ENCODE data around the gene TP53BP1. TPM values are rescaled to one million over a fixed set of nuclear protein-coding genes. Genes with fewer than 3 reads are reported as not detected.

Gene TP53BP1
- total RNA-seq, 1 experiment from 2014 or later, result 54.1 TPM

- POLR2A ChIA-PET, result no interaction called here
- RAD21 ChIA-PET (ENCODE audit: low non-redundant PET in 1 of 2, low total read pairs in 2 of 2, uncharacterized antibody in 2 of 2, unreplicated experiment in 2 of 2), result no interaction called here
Observed at GRCh38 chr15:43434446-43434845, 58.5 kb downstream of the TP53BP1 start.

DNA sequence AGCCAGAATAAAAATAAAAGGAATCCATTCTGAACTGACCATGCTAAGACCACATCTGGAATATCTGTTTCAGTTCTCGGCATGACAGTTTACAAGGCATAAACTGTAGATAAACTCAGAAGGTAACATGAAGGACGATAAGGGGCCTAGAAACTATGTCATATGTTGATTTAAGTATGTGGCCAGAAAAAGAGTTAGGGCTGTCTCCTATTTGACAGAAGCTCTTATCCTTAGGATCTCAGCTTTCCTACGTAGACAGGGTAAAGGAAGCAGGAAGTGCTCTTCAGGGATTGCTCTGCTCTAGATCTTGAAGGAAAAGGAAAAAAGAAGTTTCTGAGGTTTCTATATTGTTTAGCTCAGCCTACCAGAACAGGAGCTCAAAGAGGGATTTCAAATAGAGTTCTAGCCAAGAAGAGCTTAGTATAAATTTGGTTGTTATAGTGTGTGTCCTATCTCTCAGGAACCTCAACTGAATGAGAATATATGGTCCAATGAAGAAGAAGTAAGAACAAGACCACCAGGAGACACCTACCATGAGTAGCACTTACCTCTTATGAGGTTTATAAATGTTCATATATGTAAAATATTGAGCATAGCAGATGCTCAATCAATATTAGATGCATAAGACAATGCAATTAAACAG, 59.2 kb downstream of the TP53BP1 start:
- no peak overlapping the region for H3K4me3 ChIP-seq (replicated peaks in 1 of 2; ENCODE audit: low read depth in 1 of 2, low read length in 2 of 2)
- H3K4me2 ChIP-seq (ENCODE audit: low read length), result no peak overlapping the region
- no peaks in the 10 kb centered on the region for H3K9me2 ChIP-seq (ENCODE audit: insufficient read depth)
- H3K4me1 ChIP-seq (ENCODE audit: control insufficient read depth in 1 of 2, insufficient read depth in 2 of 2, low read length in 2 of 2), result no peaks in the 10 kb centered on the region
- H3K79me2 ChIP-seq (ENCODE audit: insufficient read depth, low read length), result no peaks in the 10 kb centered on the region
- no peaks in the 10 kb centered on the region for H4K20me1 ChIP-seq (ENCODE audit: insufficient read depth)
- H2AFZ ChIP-seq (ENCODE audit: low read depth, low read length, poor library complexity, severe bottlenecking), result no peak overlapping the region
- TF ChIP-seq POLR2A (IDR thresholded peaks at IDR 0.05; ENCODE audit: borderline replicate concordance, extremely low read depth, insufficient read depth, insufficient read length) (no peak), SIN3A (IDR thresholded peaks at IDR 0.05; ENCODE audit: low read depth) (no peak), CBX3 (IDR thresholded peaks at IDR 0.05; ENCODE audit: low read depth) (no peak), EGR1 (IDR thresholded peaks at IDR 0.05; ENCODE audit: low read depth) (no peak), ZNF274 (IDR thresholded peaks at IDR 0.05; ENCODE audit: low read depth, low read length) (no peak), YY1 (IDR thresholded peaks at IDR 0.05; ENCODE audit: extremely low read depth, insufficient replicate concordance, low read depth, low read length) (no peak), POLR2AphosphoS5 (IDR thresholded peaks at IDR 0.05; ENCODE audit: low read depth, low read length) (no peak), EZH2phosphoT487 (IDR thresholded peaks at IDR 0.05; ENCODE audit: borderline replicate concordance) (no peak), CTCF (IDR thresholded peaks at IDR 0.05 in 2 of 3, conservative IDR thresholded peaks at IDR 0.05 in 1 of 3; ENCODE audit: borderline replicate concordance in 1 of 3, insufficient read depth in 1 of 3, low read depth in 2 of 3, low read length in 2 of 3) (no peak), CEBPB (IDR thresholded peaks at IDR 0.05; ENCODE audit: low read depth) (no peak)
- TF ChIP-seq, protein P1, sequence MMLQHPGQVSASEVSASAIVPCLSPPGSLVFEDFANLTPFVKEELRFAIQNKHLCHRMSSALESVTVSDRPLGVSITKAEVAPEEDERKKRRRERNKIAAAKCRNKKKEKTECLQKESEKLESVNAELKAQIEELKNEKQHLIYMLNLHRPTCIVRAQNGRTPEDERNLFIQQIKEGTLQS (IDR thresholded peaks at IDR 0.05), result no peak
- H3K27me3 ChIP-seq (ENCODE audit: insufficient read depth, low read length), result no peaks in the 10 kb centered on the region
- RAD21 ChIA-PET (ENCODE audit: low non-redundant PET in 1 of 2, low total read pairs in 2 of 2, uncharacterized antibody in 2 of 2, unreplicated experiment in 2 of 2), result no interaction called here
- POLR2A ChIA-PET, result no interaction called here
- no TSS peak for BruUV-seq (replicated peaks)
- peaks cover 6 to 14% of the 10 kb centered on the region in 2 experiments; a peak in 3 of 4 replicates for H3K36me3 ChIP-seq (ENCODE audit: control insufficient read depth in 1 of 2, insufficient read depth in 2 of 2, low read length in 2 of 2)
- ATAC-seq, result no peak
- intact Hi-C loops (cut with micrococcal nuclease), result no loop called here
- no peak for DNase-seq (ENCODE audit: low read depth, low spot score)
- no peaks in the 10 kb centered on the region for H3K9me3 ChIP-seq (ENCODE audit: control insufficient read depth in 1 of 2, insufficient read depth in 1 of 2, low read depth in 1 of 2, low read length in 2 of 2)
- H3K9ac ChIP-seq (ENCODE audit: low read length), result no peak overlapping the region
- no peak overlapping the region for H3K27ac ChIP-seq (ENCODE audit: low read depth, low read length)
- CTCF ChIA-PET, result interaction anchor here (1.8 kb wide), 1 partner anchor 58 kb away, joined by 5 read pairs; no protein-coding TSS in a partner anchor

More at GRCh38 chr15:43434446-43434845, 58.5 kb downstream of the TP53BP1 start:
- Histone ChIP-seq H3K4me2 (ENCODE audit: low read length) (no peak overlapping the region), H3K27me3 (ENCODE audit: insufficient read depth, low read length) (no peaks in the 10 kb centered on the region), H3K4me3 (replicated peaks in 1 of 2; ENCODE audit: low read depth in 1 of 2, low read length in 2 of 2) (no peak overlapping the region), H2AFZ (ENCODE audit: low read depth, low read length, poor library complexity, severe bottlenecking) (no peak overlapping the region), H4K20me1 (ENCODE audit: insufficient read depth) (no peaks in the 10 kb centered on the region), H3K9me3 (ENCODE audit: control insufficient read depth in 1 of 2, insufficient read depth in 1 of 2, low read depth in 1 of 2, low read length in 2 of 2) (no peaks in the 10 kb centered on the region), H3K9me2 (ENCODE audit: insufficient read depth) (no peaks in the 10 kb centered on the region), H3K36me3 (ENCODE audit: control insufficient read depth in 1 of 2, insufficient read depth in 2 of 2, low read length in 2 of 2) (peaks cover 6 to 14% of the 10 kb centered on the region in 2 experiments; a peak in 3 of 4 replicates), H3K79me2 (ENCODE audit: insufficient read depth, low read length) (no peaks in the 10 kb centered on the region), H3K27ac (ENCODE audit: low read depth, low read length) (no peak overlapping the region), H3K9ac (ENCODE audit: low read length) (no peak overlapping the region), H3K4me1 (ENCODE audit: control insufficient read depth in 1 of 2, insufficient read depth in 2 of 2, low read length in 2 of 2) (no peaks in the 10 kb centered on the region)
- no peak for DNase-seq (ENCODE audit: low read depth, low spot score)
- no peak for TF ChIP-seq SRF (IDR thresholded peaks at IDR 0.05; ENCODE audit: low read depth)
- TF ChIP-seq JUND (IDR thresholded peaks at IDR 0.05), result no peak
- no peak for TF ChIP-seq CEBPB (IDR thresholded peaks at IDR 0.05; ENCODE audit: low read depth)
- no peak for TF ChIP-seq SP1 (IDR thresholded peaks at IDR 0.05; ENCODE audit: low read depth)
- no peak for TF ChIP-seq YY1 (IDR thresholded peaks at IDR 0.05; ENCODE audit: extremely low read depth, insufficient replicate concordance, low read depth, low read length)
- BruUV-seq (replicated peaks), result no TSS peak
- CTCF ChIA-PET, result interaction anchor here (1.8 kb wide), 1 partner anchor 58 kb away, joined by 5 read pairs; no protein-coding TSS in a partner anchor
- no peak for ATAC-seq
- intact Hi-C loops (cut with micrococcal nuclease), result no loop called here

Measured in HCT116 (cell line).